ENCODE measurements around the gene CPS1. TPM values are rescaled to one million over a fixed set of nuclear protein-coding genes. Genes with fewer than 3 reads are reported as not detected.
A peak's percentile ranks its signal among the peaks of the same experiment; 100 is the strongest.

The CPS1 gene
- total and polyA plus RNA-seq, 3 donors from 2014 or later = 17.2 to 22.5 (median 21.6) TPM

GRCh38 chr2:210655229-210655975 is 99.0 kb downstream of the CPS1 start:
- no peaks in the 10 kb centered on the region for H3K27me3 ChIP-seq
- DNase-seq = no peak
- 39 to 42% methylated on average over 3 of the region's 3 CpGs for WGBS, 2 donors
- H3K4me3 ChIP-seq = no peak overlapping the region
- H3K36me3 ChIP-seq (ENCODE audit: low read depth, missing control alignments) = no peaks in the 10 kb centered on the region
- no peak for TF ChIP-seq CTCF (IDR thresholded peaks at IDR 0.05)
- TF ChIP-seq POLR2A (IDR thresholded peaks at IDR 0.05) = no peak
- intact Hi-C loops (cut with DNase I; ENCODE audit: low total_unique reads) = no loop called here
- H3K9me3 ChIP-seq = no peaks in the 10 kb centered on the region
- no peaks in the 10 kb centered on the region for H3K4me1 ChIP-seq
- no peak overlapping the region for H3K27ac ChIP-seq

GRCh38 chr2:210657874-210658273 is 101.5 kb downstream of the CPS1 start:
- no peak overlapping the region for H3K4me3 ChIP-seq
- 49 to 53% methylated on average over 1 of the region's 1 CpG for WGBS, 2 donors
- intact Hi-C loops (cut with DNase I; ENCODE audit: low total_unique reads) = no loop called here
- H3K4me1 ChIP-seq = no peaks in the 10 kb centered on the region
- no peak for DNase-seq
- H3K9me3 ChIP-seq = no peaks in the 10 kb centered on the region
- H3K27me3 ChIP-seq = no peaks in the 10 kb centered on the region
- TF ChIP-seq CTCF (IDR thresholded peaks at IDR 0.05) (no peak), POLR2A (IDR thresholded peaks at IDR 0.05) (no peak)
- H3K27ac ChIP-seq = no peak overlapping the region
- H3K36me3 ChIP-seq (ENCODE audit: low read depth, missing control alignments) = no peaks in the 10 kb centered on the region

- no peak overlapping the region for H3K27ac ChIP-seq
- no peaks in the 10 kb centered on the region for H3K9me3 ChIP-seq
- H3K4me3 ChIP-seq = no peak overlapping the region
- no peaks in the 10 kb centered on the region for H3K4me1 ChIP-seq
- DNase-seq = no peak
- no peaks in the 10 kb centered on the region for H3K27me3 ChIP-seq
- no peak for TF ChIP-seq POLR2A (IDR thresholded peaks at IDR 0.05)
- no peak for TF ChIP-seq CTCF (IDR thresholded peaks at IDR 0.05)
- intact Hi-C loops (cut with DNase I; ENCODE audit: low total_unique reads) = no loop called here
- H3K36me3 ChIP-seq (ENCODE audit: low read depth, missing control alignments) = no peaks in the 10 kb centered on the region
These were observed 104.4 kb downstream of the CPS1 start for GRCh38 chr2:210660751-210661150.

- WGBS, 2 donors = 69 to 88% methylated on average over 1 of the region's 1 CpG
- no peak for DNase-seq
- H3K4me3 ChIP-seq = no peak overlapping the region
- H3K27ac ChIP-seq = no peak overlapping the region
- intact Hi-C loops (cut with DNase I; ENCODE audit: low total_unique reads) = no loop called here
- H3K36me3 ChIP-seq (ENCODE audit: low read depth, missing control alignments) = no peaks in the 10 kb centered on the region
- H3K4me1 ChIP-seq = no peaks in the 10 kb centered on the region
- TF ChIP-seq CTCF (IDR thresholded peaks at IDR 0.05) = no peak
- TF ChIP-seq POLR2A (IDR thresholded peaks at IDR 0.05) = no peak
- no peaks in the 10 kb centered on the region for H3K9me3 ChIP-seq
- H3K27me3 ChIP-seq = no peaks in the 10 kb centered on the region
These were observed 106.2 kb downstream of the CPS1 start for GRCh38 chr2:210662560-210662959.

GRCh38 chr2:210663631-210664089 is 107.3 kb downstream of the CPS1 start:
- TF ChIP-seq CTCF (IDR thresholded peaks at IDR 0.05) (peak in 1 of 3 experiments; percentile 32), POLR2A (IDR thresholded peaks at IDR 0.05) (no peak)
- peak; percentile 28 for DNase-seq
- Histone ChIP-seq H3K36me3 (ENCODE audit: low read depth, missing control alignments) (no peaks in the 10 kb centered on the region), H3K4me3 (no peak overlapping the region), H3K27me3 (no peaks in the 10 kb centered on the region), H3K9me3 (no peaks in the 10 kb centered on the region), H3K27ac (no peak overlapping the region), H3K4me1 (no peaks in the 10 kb centered on the region)
- WGBS, 2 donors = 48 to 50% methylated on average over 3 of the region's 3 CpGs
- intact Hi-C loops (cut with DNase I; ENCODE audit: low total_unique reads) = no loop called here
